HEK293 (cell line): Measurements from ENCODE around the gene ICOS.

Experiments
- CTCF ChIA-PET: fragments of 350-600 bp; formaldehyde crosslinking; extraction: SDS; loops from one replicate; lab custom pipeline; 2021; ENCODE audit warnings: antibody characterized with exemption; lab: Yijun Ruan, JAX
- POLR2A ChIA-PET: fragments of 300-600 bp; formaldehyde crosslinking; extraction: SDS; loops from one replicate; lab custom pipeline; 2020; ENCODE audit warnings: antibody characterized with exemption, inconsistent platforms; lab: Yijun Ruan, JAX
- H3K27ac ChIP-seq: fragments of 200-500 bp; sonication (Bioruptor generic); 2 replicates; pipeline ENCODE4 v1.5.1; 2014; ENCODE audit warnings: low read depth, low read length, control low read depth, inconsistent platforms; ENCODE audit errors: extremely low read depth
- H3K36me3 ChIP-seq, 2 experiments: fragments of 200-500 bp in 1 of 2; sonication (Bioruptor generic) in 1 of 2; 1 replicate in 1 of 2; 2 replicates in 1 of 2; pipeline ENCODE4 v1.5.1; 2014 to 2017; ENCODE audit warnings: inconsistent platforms in 2 of 2, low read length in 2 of 2; ENCODE audit not compliant: control insufficient read depth in 2 of 2, insufficient read depth in 1 of 2
- H3K4me1 ChIP-seq: fragments of 200-500 bp; sonication (Bioruptor generic); 2 replicates; pipeline ENCODE4 v1.5.1; 2014; ENCODE audit warnings: mild to moderate bottlenecking, low read length, inconsistent platforms; ENCODE audit not compliant: control insufficient read depth, insufficient read depth
- H3K4me3 ChIP-seq: 2 replicates; pipeline ENCODE4 v1.5.1; 2011; ENCODE audit warnings: low read depth, mild to moderate bottlenecking, control low read depth, low read length, moderate library complexity
- H3K9me3 ChIP-seq: fragments of 200-500 bp; sonication (Bioruptor generic); 2 replicates; pipeline ENCODE4 v1.5.1; 2014; ENCODE audit warnings: low read depth, low read length, inconsistent platforms; ENCODE audit not compliant: control insufficient read depth, insufficient read depth
- KLF8 ChIP-seq: fragments of 450-650 bp; formaldehyde crosslinking; IDR thresholded peaks from 2 replicates; pipeline ENCODE4 v1.5.1; 2016; ENCODE audit warnings: missing biosample characterization, missing genetic modification characterization
- KLF9 ChIP-seq: fragments of 450-650 bp; formaldehyde crosslinking; IDR thresholded peaks from 2 replicates; pipeline ENCODE4 v1.5.1; 2016; ENCODE audit warnings: missing biosample characterization, missing genetic modification characterization, low read depth
- PATZ1 ChIP-seq: fragments of 450-650 bp; formaldehyde crosslinking; IDR thresholded peaks from 2 replicates; pipeline ENCODE4 v1.5.1; 2016; ENCODE audit warnings: missing biosample characterization, missing genetic modification characterization
- SETDB1 ChIP-seq: IDR thresholded peaks from one replicate; pipeline ENCODE4 v1.6.1; 2017; ENCODE audit warnings: mild to moderate bottlenecking, low read length, moderate library complexity, mixed read lengths; ENCODE audit not compliant: insufficient read length
- SP3 ChIP-seq: fragments of 450-650 bp; formaldehyde crosslinking; IDR thresholded peaks from 2 replicates; pipeline ENCODE4 v1.5.1; 2016; ENCODE audit warnings: missing biosample characterization, missing genetic modification characterization
- ZBTB20 ChIP-seq: fragments of 450-650 bp; formaldehyde crosslinking; IDR thresholded peaks from 2 replicates; pipeline ENCODE4 v1.5.1; 2016; ENCODE audit warnings: missing biosample characterization, missing genetic modification characterization
- ZFHX2 ChIP-seq: fragments of 450-650 bp; formaldehyde crosslinking; conservative IDR thresholded peaks from 2 replicates; pipeline ENCODE4 v1.5.1; 2016; ENCODE audit warnings: missing biosample characterization, missing genetic modification characterization
- ZFP41 ChIP-seq: fragments of 450-650 bp; formaldehyde crosslinking; IDR thresholded peaks from 2 replicates; pipeline ENCODE4 v1.5.1; 2016; ENCODE audit warnings: missing biosample characterization, missing genetic modification characterization, borderline replicate concordance
- ZNF132 ChIP-seq: fragments of 450-650 bp; formaldehyde crosslinking; IDR thresholded peaks from 2 replicates; pipeline ENCODE4 v1.5.1; 2017; ENCODE audit warnings: missing biosample characterization, missing genetic modification characterization, borderline replicate concordance
- ZNF155 ChIP-seq: fragments of 450-650 bp; formaldehyde crosslinking; IDR thresholded peaks from 2 replicates; pipeline ENCODE4 v1.5.1; 2016; ENCODE audit warnings: missing biosample characterization, missing genetic modification characterization
- ZNF16 ChIP-seq: fragments of 450-650 bp; formaldehyde crosslinking; IDR thresholded peaks from 2 replicates; pipeline ENCODE4 v1.5.1; 2016; ENCODE audit warnings: low read depth, missing biosample characterization, missing genetic modification characterization
- ZNF214 ChIP-seq: fragments of 450-650 bp; formaldehyde crosslinking; IDR thresholded peaks from 2 replicates; pipeline ENCODE4 v1.5.1; 2017; ENCODE audit warnings: missing biosample characterization, mild to moderate bottlenecking, missing genetic modification characterization, borderline replicate concordance
- ZNF223 ChIP-seq: fragments of 450-650 bp; formaldehyde crosslinking; IDR thresholded peaks from 2 replicates; pipeline ENCODE4 v1.5.1; 2016; ENCODE audit warnings: missing biosample characterization, missing genetic modification characterization
- ZNF274 ChIP-seq, 2 experiments: fragments of 200-500 bp in 1 of 2; fragments of 450-650 bp in 1 of 2; sonication (Bioruptor generic) in 1 of 2; formaldehyde crosslinking in 1 of 2; IDR thresholded peaks; 2 replicates each; pipeline versions ENCODE4 v1.5.1 to v1.6.1; 2014 to 2016; ENCODE audit warnings: borderline replicate concordance in 1 of 2, inconsistent platforms in 1 of 2, low read length in 1 of 2, missing biosample characterization in 1 of 2, missing genetic modification characterization in 1 of 2
- ZNF366 ChIP-seq: fragments of 450-650 bp; formaldehyde crosslinking; conservative IDR thresholded peaks from 2 replicates; pipeline ENCODE4 v1.5.1; 2016; ENCODE audit warnings: missing biosample characterization, missing genetic modification characterization
- ZNF48 ChIP-seq: fragments of 450-650 bp; formaldehyde crosslinking; IDR thresholded peaks from 2 replicates; pipeline ENCODE4 v1.5.1; 2016; ENCODE audit warnings: missing biosample characterization, missing genetic modification characterization
- ZNF561 ChIP-seq: fragments of 450-650 bp; IDR thresholded peaks from 2 replicates; pipeline ENCODE4 v1.5.1; 2018; ENCODE audit warnings: missing biosample characterization, missing genetic modification characterization, borderline replicate concordance
- ZNF610 ChIP-seq: fragments of 450-650 bp; formaldehyde crosslinking; IDR thresholded peaks from 2 replicates; pipeline ENCODE4 v1.5.1; 2016; ENCODE audit warnings: missing biosample characterization, missing genetic modification characterization, borderline replicate concordance
- ZNF626 ChIP-seq: fragments of 450-650 bp; sonication (Bioruptor Pico); formaldehyde crosslinking; IDR thresholded peaks from 2 replicates; pipeline ENCODE4 v1.5.1; 2018; ENCODE audit warnings: missing biosample characterization, missing genetic modification characterization, inconsistent platforms
- ZNF639 ChIP-seq: fragments of 450-650 bp; formaldehyde crosslinking; IDR thresholded peaks from 2 replicates; pipeline ENCODE4 v1.5.1; 2016; ENCODE audit warnings: missing biosample characterization, missing genetic modification characterization
- ZNF645 ChIP-seq: fragments of 450-650 bp; formaldehyde crosslinking; IDR thresholded peaks from 2 replicates; pipeline ENCODE4; 2016; ENCODE audit warnings: missing biosample characterization, missing genetic modification characterization
- ZNF660 ChIP-seq: fragments of 450-650 bp; IDR thresholded peaks from 2 replicates; pipeline ENCODE4 v1.5.1; 2018; ENCODE audit warnings: missing biosample characterization, mild to moderate bottlenecking, missing genetic modification characterization
- ZNF664 ChIP-seq: fragments of 450-650 bp; formaldehyde crosslinking; IDR thresholded peaks from 2 replicates; pipeline ENCODE4 v1.5.1; 2016; ENCODE audit warnings: missing biosample characterization, missing genetic modification characterization
- ZNF692 ChIP-seq: fragments of 450-650 bp; formaldehyde crosslinking; IDR thresholded peaks from 2 replicates; pipeline ENCODE4 v1.5.1; 2016; ENCODE audit warnings: missing biosample characterization, missing genetic modification characterization
- ZNF747 ChIP-seq: fragments of 450-650 bp; formaldehyde crosslinking; IDR thresholded peaks from 2 replicates; pipeline ENCODE4 v1.5.1; 2016; ENCODE audit warnings: missing biosample characterization, missing genetic modification characterization
- ZNF777 ChIP-seq: fragments of 450-650 bp; formaldehyde crosslinking; IDR thresholded peaks from 2 replicates; pipeline ENCODE4 v1.5.1; 2017; ENCODE audit warnings: missing biosample characterization, missing genetic modification characterization, borderline replicate concordance
- ZSCAN16 ChIP-seq: fragments of 450-650 bp; formaldehyde crosslinking; IDR thresholded peaks from 2 replicates; pipeline ENCODE4 v1.5.1; 2016; ENCODE audit warnings: missing biosample characterization, missing genetic modification characterization
- ZSCAN4 ChIP-seq: fragments of 450-650 bp; formaldehyde crosslinking; IDR thresholded peaks from 2 replicates; pipeline ENCODE4 v1.5.1; 2017; ENCODE audit warnings: missing biosample characterization, missing genetic modification characterization

The ICOS gene

GRCh38 chr2:203905656-203906055 is 30.9 kb upstream of the ICOS start:
- ChIA-PET CTCF (interaction anchor here (0.6 kb wide), 1 partner anchor 1731 kb away, joined by 3 read pairs; no protein-coding TSS in a partner anchor), POLR2A (no interaction called here)
- Histone ChIP-seq H3K27ac (no peak overlapping the region), H3K4me1 (no peaks in the 10 kb centered on the region), H3K9me3 (no peaks in the 10 kb centered on the region)
- TF ChIP-seq ZNF223 (tag by site-specific recombination): no peak
- no peak for TF ChIP-seq ZNF777 (tag by site-specific recombination)
- no peak for TF ChIP-seq ZNF645 (tag by site-specific recombination)
- TF ChIP-seq ZNF660 (tag by site-specific recombination): no peak
- no peak for TF ChIP-seq ZNF561 (tag by site-specific recombination)
- TF ChIP-seq ZBTB20: no peak
- no peak for TF ChIP-seq ZNF16 (tag by site-specific recombination)
- no peak for TF ChIP-seq ZNF214
- TF ChIP-seq ZNF692 (tag by site-specific recombination): no peak
- TF ChIP-seq, all 188 proteins: peak for 0
- Histone ChIP-seq H3K4me3 (no peak overlapping the region), H3K36me3 (no peaks in the 10 kb centered on the region)

GRCh38 chr2:203908066-203908796 is 28.3 kb upstream of the ICOS start:
- Histone ChIP-seq H3K27ac (no peak overlapping the region), H3K4me1 (no peaks in the 10 kb centered on the region), H3K4me3 (no peak overlapping the region), H3K9me3 (no peaks in the 10 kb centered on the region), H3K36me3 (no peaks in the 10 kb centered on the region)
- ChIA-PET CTCF (interaction anchor here (1.6 kb wide), 1 partner anchor 92 kb away, joined by 13 read pairs; no protein-coding TSS in a partner anchor), POLR2A (no interaction called here)
- TF ChIP-seq ZNF366 (tag by site-specific recombination) (no peak), KLF9 (tag by site-specific recombination) (no peak), PATZ1 (tag by site-specific recombination) (no peak), ZFP41 (tag by site-specific recombination) (no peak), SETDB1 (no peak), ZNF747 (tag by site-specific recombination) (no peak), SP3 (tag by site-specific recombination) (no peak), ZNF610 (tag by site-specific recombination) (no peak), ZNF132 (tag by site-specific recombination) (no peak), ZNF626 (tag by site-specific recombination) (no peak), ZNF155 (no peak), KLF8 (tag by site-specific recombination) (no peak), ZSCAN4 (tag by site-specific recombination) (no peak), ZNF48 (tag by site-specific recombination) (no peak), ZNF274 (IDR thresholded peaks at IDR 0.05; ENCODE audit: low read length) (no peak), ZNF274 (tag by site-specific recombination; IDR thresholded peaks at IDR 0.05; ENCODE audit: borderline replicate concordance) (no peak), ZSCAN16 (tag by site-specific recombination) (no peak), ZNF639 (tag by site-specific recombination) (no peak), ZFHX2 (tag by site-specific recombination) (no peak), ZNF664 (tag by site-specific recombination) (no peak)
